GM12878 (cell line): ENCODE measurements around the gene HRH3. TPM values are rescaled to one million over a fixed set of nuclear protein-coding genes. Genes with fewer than 3 reads are reported as not detected.

Source experiments
- E2F4 ChIP-seq: IDR thresholded peaks from 2 replicates; pipeline ENCODE4 v1.6.1; 2012; ENCODE audit warnings: low read depth, low read length, improper control_type of control experiment
- IKZF2 ChIP-seq, 2 experiments: fragments of 450-650 bp; IDR thresholded peaks; 2 replicates each; pipeline ENCODE4 v1.6.1; 2017; ENCODE audit warnings: mild to moderate bottlenecking in 2 of 2, moderate library complexity in 2 of 2
- NFYA ChIP-seq: IDR thresholded peaks from 2 replicates; pipeline ENCODE4 v1.6.1; 2011; ENCODE audit warnings: low read depth, mild to moderate bottlenecking, low read length, improper control_type of control experiment, borderline replicate concordance
- NFYB ChIP-seq: IDR thresholded peaks from 2 replicates; pipeline ENCODE4 v1.6.1; 2011; ENCODE audit warnings: low read depth, mild to moderate bottlenecking, low read length, improper control_type of control experiment, moderate library complexity; ENCODE audit not compliant: insufficient read depth
- RFX5 ChIP-seq: IDR thresholded peaks from 2 replicates; pipeline ENCODE4 v1.6.1; 2011; ENCODE audit warnings: low read depth, low read length, improper control_type of control experiment
- USF2 ChIP-seq: IDR thresholded peaks from 2 replicates; pipeline ENCODE4 v1.6.1; 2011; ENCODE audit warnings: low read depth, low read length, improper control_type of control experiment, borderline replicate concordance
- YBX1 ChIP-seq: fragments of 450-650 bp; IDR thresholded peaks from 2 replicates; pipeline ENCODE4 v1.6.1; 2016; ENCODE audit warnings: antibody characterized with exemption
- ZNF687 ChIP-seq: fragments of 450-650 bp; IDR thresholded peaks from 2 replicates; pipeline ENCODE4 v1.6.1; 2017; ENCODE audit warnings: mild to moderate bottlenecking, moderate library complexity
- polyA plus RNA-seq, 11 experiments: library from polyadenylated mRNA; depleted of rRNA in 4 of 11; unstranded in 6 of 11; stranded (reverse) in 5 of 11; fragments of >200 nt; fragmentation: Nextera tagmentation in 4 of 11; fragmentation: Illumina TruSeq in 1 of 11; extraction: Ambion mirVana in 4 of 11; extraction: Trizol in 1 of 11; gene quantifications; 1 replicate in 1 of 11; 2 replicates in 10 of 11; pipeline versions ENCODE4 v1.2.1 to v1.2.3, GENCODE V29; 2011 to 2016; ENCODE audit warnings: inconsistent platforms in 2 of 11, missing spikeins in 2 of 11, low read depth in 1 of 11
- total RNA-seq, 4 experiments: library from RNA; depleted of rRNA in 3 of 4; stranded (reverse); fragments of >200 nt in 3 of 4; fragmentation: Illumina TruSeq in 1 of 4; extraction: Trizol in 1 of 4; gene quantifications; 2 replicates each; pipeline versions ENCODE4 v1.2.1 to v1.2.3, GENCODE V29; 2013 to 2021

HRH3 gene
- total and polyA plus RNA-seq, 10 of the 15 experiments (the other 5 are each of a cell fraction or from before 2014, with no cell fraction given) = not detected

GRCh38 chr20:62186096-62186426 lies 34.0 kb downstream of the HRH3 start (continued):
- TF ChIP-seq E2F4 (no peak), IKZF2 (IDR thresholded peaks at IDR 0.05) (no peak), USF2 (no peak), YBX1 (no peak), RFX5 (no peak), NFYA (no peak), NFYB (no peak), ZNF687 (no peak)
- TF ChIP-seq, all 136 proteins: peak for 0
